ENCODE measurements around the gene PGAM5. TPM values are rescaled to one million over a fixed set of nuclear protein-coding genes. Genes with fewer than 3 reads are reported as not detected.

The PGAM5 gene
- total and polyA plus RNA-seq, 9 of the 15 experiments (the other 6 are each of a cell fraction or from before 2014, with no cell fraction given) = 7.4 to 121 (median 69.5) TPM

- TF ChIP-seq ZNF280B (CRISPR knock-in tag; IDR thresholded peaks at IDR 0.05) (no peak), AFF4 (CRISPR knock-in tag; IDR thresholded peaks at IDR 0.05) (no peak), ZNF224 (CRISPR knock-in tag; IDR thresholded peaks at IDR 0.05) (no peak), HCFC1 (IDR thresholded peaks at IDR 0.05; ENCODE audit: low read depth, low read length) (peak; percentile 70), CREB3L1 (IDR thresholded peaks at IDR 0.05; ENCODE audit: borderline replicate concordance, low read depth) (peak; percentile 82), ZNF277 (CRISPR knock-in tag; IDR thresholded peaks at IDR 0.05; ENCODE audit: borderline replicate concordance) (no peak), ZNF398 (CRISPR knock-in tag; IDR thresholded peaks at IDR 0.05) (no peak), FOXO4 (CRISPR knock-in tag; IDR thresholded peaks at IDR 0.05) (no peak), UBTF (IDR thresholded peaks at IDR 0.05; ENCODE audit: borderline replicate concordance in 1 of 2, low read depth in 2 of 2, low read length in 2 of 2) (peak in 1 of 2 experiments; percentile 67; a peak in 1 of 4 replicates), CREBBP (IDR thresholded peaks at IDR 0.05; ENCODE audit: low read depth, low read length) (no peak), ILF3 (IDR thresholded peaks at IDR 0.05; ENCODE audit: borderline replicate concordance) (no peak)
Measured at GRCh38 chr12:132710405-132711079, at the start of gene PGAM5 (continued).
